Measurements from ENCODE around the gene FKBP1A.
"Not testable (repeated sequence)": the region's sequence is repeated elsewhere in the genome, so short reads cannot be mapped to it uniquely, and the experiment has no call there.

DNA sequence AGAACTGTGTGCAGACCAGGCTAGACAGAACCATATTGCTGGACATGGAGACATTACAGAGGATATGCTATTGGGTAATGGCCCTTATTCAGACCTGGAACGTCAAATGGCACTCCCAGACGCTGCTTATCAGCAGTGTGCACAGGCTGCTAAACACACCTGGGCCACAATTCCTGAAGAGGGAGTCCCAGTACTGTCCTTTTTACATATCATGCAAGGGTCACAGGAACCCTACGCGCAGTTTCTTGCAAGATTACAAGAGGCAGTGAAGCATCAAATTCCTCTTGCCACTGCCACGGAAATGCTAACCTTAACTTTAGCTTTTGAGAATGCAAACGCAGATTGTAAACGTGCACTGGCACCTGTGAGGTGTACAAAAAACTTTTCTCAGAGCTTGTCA, 5.3 kb upstream of the FKBP1A start:
- TF ChIP-seq, protein P1, sequence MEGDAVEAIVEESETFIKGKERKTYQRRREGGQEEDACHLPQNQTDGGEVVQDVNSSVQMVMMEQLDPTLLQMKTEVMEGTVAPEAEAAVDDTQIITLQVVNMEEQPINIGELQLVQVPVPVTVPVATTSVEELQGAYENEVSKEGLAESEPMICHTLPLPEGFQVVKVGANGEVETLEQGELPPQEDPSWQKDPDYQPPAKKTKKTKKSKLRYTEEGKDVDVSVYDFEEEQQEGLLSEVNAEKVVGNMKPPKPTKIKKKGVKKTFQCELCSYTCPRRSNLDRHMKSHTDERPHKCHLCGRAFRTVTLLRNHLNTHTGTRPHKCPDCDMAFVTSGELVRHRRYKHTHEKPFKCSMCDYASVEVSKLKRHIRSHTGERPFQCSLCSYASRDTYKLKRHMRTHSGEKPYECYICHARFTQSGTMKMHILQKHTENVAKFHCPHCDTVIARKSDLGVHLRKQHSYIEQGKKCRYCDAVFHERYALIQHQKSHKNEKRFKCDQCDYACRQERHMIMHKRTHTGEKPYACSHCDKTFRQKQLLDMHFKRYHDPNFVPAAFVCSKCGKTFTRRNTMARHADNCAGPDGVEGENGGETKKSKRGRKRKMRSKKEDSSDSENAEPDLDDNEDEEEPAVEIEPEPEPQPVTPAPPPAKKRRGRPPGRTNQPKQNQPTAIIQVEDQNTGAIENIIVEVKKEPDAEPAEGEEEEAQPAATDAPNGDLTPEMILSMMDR (conservative IDR thresholded peaks at IDR 0.05 in 1 of 2, IDR thresholded peaks at IDR 0.05 in 1 of 2; ENCODE audit: extremely low read depth in 1 of 2, insufficient read depth in 1 of 2, low read depth in 1 of 2, low read length in 2 of 2) = not testable (repeated sequence)
- TF ChIP-seq EZH2 (IDR thresholded peaks at IDR 0.05; ENCODE audit: borderline replicate concordance, low read length) = not testable (repeated sequence)
